AG09309 (cell line): ENCODE results near the gene FAM193B.

Source experiments
- DNase-seq: peaks from one replicate; pipeline ENCODE4 v3.0.0-alpha.2; 2010; ENCODE audit warnings: low read depth
- H3K4me3 ChIP-seq: 2 replicates; pipeline ENCODE4 v1.5.1; 2011; ENCODE audit warnings: mild to moderate bottlenecking, low read depth, low read length, moderate library complexity; ENCODE audit not compliant: control insufficient read depth
- TF ChIP-seq, protein P1 (sequence below): IDR thresholded peaks from 2 replicates; pipeline ENCODE4 v1.5.1; 2011; ENCODE audit warnings: mild to moderate bottlenecking, low read depth, low read length, inconsistent platforms; ENCODE audit not compliant: insufficient read depth, control insufficient read depth; ENCODE audit errors: missing control alignments

FAM193B gene

DNA sequence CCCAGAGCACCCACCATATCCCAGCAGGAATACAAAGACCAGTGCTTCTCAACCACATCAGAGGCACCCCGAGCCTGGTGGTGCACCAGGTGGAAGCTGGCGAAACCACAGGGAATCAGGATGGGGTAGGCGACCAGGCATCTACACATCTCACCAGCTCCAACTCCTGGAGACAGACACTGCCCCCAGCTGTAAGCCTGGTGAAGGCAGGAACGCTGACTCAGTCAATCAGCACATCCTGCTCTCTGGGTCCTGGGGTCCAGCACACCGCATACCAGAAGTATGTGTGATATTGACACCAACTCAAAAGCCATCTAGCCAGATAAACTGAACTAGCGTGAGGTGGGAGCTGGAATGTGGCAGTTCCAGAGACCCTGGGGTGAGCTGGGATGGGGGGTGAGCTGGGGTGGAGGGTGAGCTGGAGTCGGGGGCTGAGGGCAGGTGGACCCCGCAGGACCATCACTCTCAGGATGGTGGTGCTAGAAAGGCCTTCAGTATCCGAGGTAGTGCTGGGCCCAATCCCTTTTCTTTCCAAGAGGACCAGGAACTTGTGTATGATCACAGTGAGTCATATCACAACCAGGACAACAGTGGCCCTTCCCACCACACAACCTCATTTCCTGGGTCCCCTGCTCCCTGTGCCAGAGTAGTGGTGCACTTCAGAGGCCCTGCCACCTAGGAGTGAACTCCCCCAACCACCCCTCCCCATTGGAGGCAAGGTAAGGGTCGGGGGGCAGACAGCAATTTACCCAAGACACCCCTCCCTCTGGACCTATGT is 83.4 kb downstream of the FAM193B start:
- TF ChIP-seq, protein P1, sequence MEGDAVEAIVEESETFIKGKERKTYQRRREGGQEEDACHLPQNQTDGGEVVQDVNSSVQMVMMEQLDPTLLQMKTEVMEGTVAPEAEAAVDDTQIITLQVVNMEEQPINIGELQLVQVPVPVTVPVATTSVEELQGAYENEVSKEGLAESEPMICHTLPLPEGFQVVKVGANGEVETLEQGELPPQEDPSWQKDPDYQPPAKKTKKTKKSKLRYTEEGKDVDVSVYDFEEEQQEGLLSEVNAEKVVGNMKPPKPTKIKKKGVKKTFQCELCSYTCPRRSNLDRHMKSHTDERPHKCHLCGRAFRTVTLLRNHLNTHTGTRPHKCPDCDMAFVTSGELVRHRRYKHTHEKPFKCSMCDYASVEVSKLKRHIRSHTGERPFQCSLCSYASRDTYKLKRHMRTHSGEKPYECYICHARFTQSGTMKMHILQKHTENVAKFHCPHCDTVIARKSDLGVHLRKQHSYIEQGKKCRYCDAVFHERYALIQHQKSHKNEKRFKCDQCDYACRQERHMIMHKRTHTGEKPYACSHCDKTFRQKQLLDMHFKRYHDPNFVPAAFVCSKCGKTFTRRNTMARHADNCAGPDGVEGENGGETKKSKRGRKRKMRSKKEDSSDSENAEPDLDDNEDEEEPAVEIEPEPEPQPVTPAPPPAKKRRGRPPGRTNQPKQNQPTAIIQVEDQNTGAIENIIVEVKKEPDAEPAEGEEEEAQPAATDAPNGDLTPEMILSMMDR = no peak
- DNase-seq = no peak
- H3K4me3 ChIP-seq = peak overlapping the region; percentile 5
